Measurements from ENCODE around the gene TOP3B. TPM values are rescaled to one million over a fixed set of nuclear protein-coding genes. Genes with fewer than 3 reads are reported as not detected.
A peak's percentile ranks its signal among the peaks of the same experiment; 100 is the strongest.

Gene TOP3B
- total RNA-seq, 4 donors from 2014 or later: 24.3 to 68.1 (median 48.4) TPM

- H3K27ac ChIP-seq: no peak overlapping the region
- peaks cover 4 to 72% (median 14%) of the 10 kb centered on the region in 3 donors for H3K36me3 ChIP-seq
- WGBS, 2 donors: 84 to 85% methylated on average over 13 to 18 of the region's 18 CpGs
- H3K4me1 ChIP-seq: no peaks in the 10 kb centered on the region
- no peak overlapping the region for H3K4me3 ChIP-seq
- H3K27me3 ChIP-seq: no peaks in the 10 kb centered on the region
- TF ChIP-seq CTCF (IDR thresholded peaks at IDR 0.05): no peak
- no peak for TF ChIP-seq POLR2A (IDR thresholded peaks at IDR 0.05)
- TF ChIP-seq EP300 (IDR thresholded peaks at IDR 0.05): no peak
- no peak for DNase-seq (ENCODE audit: low spot score in 2 of 2)
- no peaks in the 10 kb centered on the region for H3K9me3 ChIP-seq
Measured at GRCh38 chr22:21959274-21960074, 23.1 kb downstream of the TOP3B start.

GRCh38 chr22:21958360-21959273 is 24.0 kb downstream of the TOP3B start:
- H3K4me1 ChIP-seq: no peaks in the 10 kb centered on the region
- H3K9me3 ChIP-seq: no peaks in the 10 kb centered on the region
- TF ChIP-seq POLR2A (IDR thresholded peaks at IDR 0.05) (no peak), EP300 (IDR thresholded peaks at IDR 0.05) (no peak), CTCF (IDR thresholded peaks at IDR 0.05) (no peak)
- H3K4me3 ChIP-seq: no peak overlapping the region
- H3K27ac ChIP-seq: no peak overlapping the region
- peaks cover 0 to 64% (median 6%) of the 10 kb centered on the region in 3 donors for H3K36me3 ChIP-seq
- no peaks in the 10 kb centered on the region for H3K27me3 ChIP-seq
- 89 to 90% methylated on average over 20 to 22 of the region's 22 CpGs for WGBS, 2 donors
- no peak for DNase-seq (ENCODE audit: low spot score in 2 of 2)

- peak; percentile 72 to 73 for DNase-seq (ENCODE audit: low spot score in 2 of 2)
- 9 to 10% methylated on average over 40 to 57 of the region's 58 CpGs for WGBS, 2 donors
- H3K27me3 ChIP-seq: no peaks in the 10 kb centered on the region
- peaks cover 0 to 50% (median 24%) of the 10 kb centered on the region in 4 donors for H3K4me1 ChIP-seq
- no peaks in the 10 kb centered on the region for H3K9me3 ChIP-seq
- H3K4me3 ChIP-seq: peak within 1 kb of the TSS; percentile 50 to 78 (median 64)
- TF ChIP-seq EP300 (IDR thresholded peaks at IDR 0.05) (peak in 1 of 2 donors; percentile 27), POLR2A (IDR thresholded peaks at IDR 0.05) (peak; percentile 24 to 51), CTCF (IDR thresholded peaks at IDR 0.05) (peak; percentile 93 to 99 (median 99))
- peaks cover 0 to 6% (median 0%) of the 10 kb centered on the region in 3 donors for H3K36me3 ChIP-seq
- H3K27ac ChIP-seq: peak within 1 kb of the TSS; percentile 32 to 96 (median 85)
Measured at GRCh38 chr22:21952586-21953571, 29.7 kb downstream of the TOP3B start, which contains the start of gene PPM1F. TSS of gene PPM1F (minus strand) at chr22:21952848. CDS start at chr22:21946048, 6,800 bp downstream.

GRCh38 chr22:21951931-21952465 is 30.6 kb downstream of the TOP3B start:
- no peak for TF ChIP-seq CTCF (IDR thresholded peaks at IDR 0.05)
- no peak for TF ChIP-seq POLR2A (IDR thresholded peaks at IDR 0.05)
- no peak for TF ChIP-seq EP300 (IDR thresholded peaks at IDR 0.05)
- H3K4me1 ChIP-seq: peaks cover 0 to 58% (median 33%) of the 10 kb centered on the region in 4 donors
- H3K4me3 ChIP-seq: peak overlapping the region; percentile 50 to 78 (median 64)
- H3K36me3 ChIP-seq: peaks cover 0 to 3% (median 0%) of the 10 kb centered on the region in 3 donors
- H3K9me3 ChIP-seq: no peaks in the 10 kb centered on the region
- DNase-seq (ENCODE audit: low spot score in 2 of 2): no peak
- 8% methylated on average over 8 to 20 of the region's 29 CpGs for WGBS, 2 donors
- no peaks in the 10 kb centered on the region for H3K27me3 ChIP-seq
- H3K27ac ChIP-seq: peak overlapping the region; percentile 32 to 96 (median 85)

All from tibial nerve (tissue), 4 donors.